ENCODE measurements around the gene WNT3A. TPM values are rescaled to one million over a fixed set of nuclear protein-coding genes. Genes with fewer than 3 reads are reported as not detected.

WNT3A gene
- total RNA-seq, 1 experiment from 2014 or later, result 0.24 TPM

- Histone ChIP-seq H3K4me2 (peak overlapping the region; percentile 22; the same call in 1 of the 2 replicates), H3K27me3 (ENCODE audit: insufficient read depth, low read depth) (peaks cover 7% of the 10 kb centered on the region; the same call in 1 of the 2 replicates), H3K36me3 (ENCODE audit: low read depth) (no peaks in the 10 kb centered on the region), H3F3A (ENCODE audit: insufficient read depth, low read depth) (no peaks in the 10 kb centered on the region), H3K9me3 (ENCODE audit: insufficient read depth, low read depth) (no peaks in the 10 kb centered on the region), H3K27ac (no peak overlapping the region), H3K9me2 (ENCODE audit: insufficient read depth) (no peaks in the 10 kb centered on the region), H3K4me3 (no peak overlapping the region), H3K4me1 (replicated peaks; ENCODE audit: insufficient read depth) (peaks cover 9% of the 10 kb centered on the region; the same call in 1 of the 2 replicates), H4K20me1 (ENCODE audit: insufficient read depth) (no peaks in the 10 kb centered on the region), H3K79me2 (ENCODE audit: low read depth) (no peaks in the 10 kb centered on the region), H2AFZ (no peak overlapping the region)
- ChIA-PET POLR2A (ENCODE audit: unreplicated experiment) (no interaction called here), CTCF (interaction anchor here (0.6 kb wide), 1 partner anchor 157 kb away, joined by 7 read pairs; no protein-coding TSS in a partner anchor)
- BruUV-seq (replicated peaks), result no TSS peak
- no peak for TF ChIP-seq EZH2 (IDR thresholded peaks at IDR 0.05; ENCODE audit: low read depth)
- TF ChIP-seq, protein P1, sequence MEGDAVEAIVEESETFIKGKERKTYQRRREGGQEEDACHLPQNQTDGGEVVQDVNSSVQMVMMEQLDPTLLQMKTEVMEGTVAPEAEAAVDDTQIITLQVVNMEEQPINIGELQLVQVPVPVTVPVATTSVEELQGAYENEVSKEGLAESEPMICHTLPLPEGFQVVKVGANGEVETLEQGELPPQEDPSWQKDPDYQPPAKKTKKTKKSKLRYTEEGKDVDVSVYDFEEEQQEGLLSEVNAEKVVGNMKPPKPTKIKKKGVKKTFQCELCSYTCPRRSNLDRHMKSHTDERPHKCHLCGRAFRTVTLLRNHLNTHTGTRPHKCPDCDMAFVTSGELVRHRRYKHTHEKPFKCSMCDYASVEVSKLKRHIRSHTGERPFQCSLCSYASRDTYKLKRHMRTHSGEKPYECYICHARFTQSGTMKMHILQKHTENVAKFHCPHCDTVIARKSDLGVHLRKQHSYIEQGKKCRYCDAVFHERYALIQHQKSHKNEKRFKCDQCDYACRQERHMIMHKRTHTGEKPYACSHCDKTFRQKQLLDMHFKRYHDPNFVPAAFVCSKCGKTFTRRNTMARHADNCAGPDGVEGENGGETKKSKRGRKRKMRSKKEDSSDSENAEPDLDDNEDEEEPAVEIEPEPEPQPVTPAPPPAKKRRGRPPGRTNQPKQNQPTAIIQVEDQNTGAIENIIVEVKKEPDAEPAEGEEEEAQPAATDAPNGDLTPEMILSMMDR (conservative IDR thresholded peaks at IDR 0.05), result no peak
- DNase-seq, result peak; percentile 55
- intact Hi-C loops (cut with micrococcal nuclease; ENCODE audit: unreplicated experiment), result no loop called here
Observed at GRCh38 chr1:228015276-228016180, 8.7 kb downstream of the WNT3A start.

GRCh38 chr1:228016181-228016510, 9.3 kb downstream of the WNT3A start:
- no peak for DNase-seq
- Histone ChIP-seq H3K79me2 (ENCODE audit: low read depth) (no peaks in the 10 kb centered on the region), H3K9me3 (ENCODE audit: insufficient read depth, low read depth) (no peaks in the 10 kb centered on the region), H3K36me3 (ENCODE audit: low read depth) (no peaks in the 10 kb centered on the region), H3K4me2 (no peak overlapping the region), H3K9me2 (ENCODE audit: insufficient read depth) (no peaks in the 10 kb centered on the region), H2AFZ (no peak overlapping the region), H3F3A (ENCODE audit: insufficient read depth, low read depth) (no peaks in the 10 kb centered on the region), H3K4me3 (no peak overlapping the region), H3K27me3 (ENCODE audit: insufficient read depth, low read depth) (peaks cover 7% of the 10 kb centered on the region; the same call in 1 of the 2 replicates), H4K20me1 (ENCODE audit: insufficient read depth) (no peaks in the 10 kb centered on the region), H3K27ac (no peak overlapping the region), H3K4me1 (replicated peaks; ENCODE audit: insufficient read depth) (peaks cover 9% of the 10 kb centered on the region; the same call in 1 of the 2 replicates)
- CTCF ChIA-PET, result interaction anchor here (0.6 kb wide), 1 partner anchor 156 kb away, joined by 7 read pairs; no protein-coding TSS in a partner anchor
- intact Hi-C loops (cut with micrococcal nuclease; ENCODE audit: unreplicated experiment), result no loop called here
- POLR2A ChIA-PET (ENCODE audit: unreplicated experiment), result no interaction called here
- TF ChIP-seq, protein P1 (conservative IDR thresholded peaks at IDR 0.05), result no peak
- no peak for TF ChIP-seq EZH2 (IDR thresholded peaks at IDR 0.05; ENCODE audit: low read depth)
- BruUV-seq (replicated peaks), result no TSS peak

DNA sequence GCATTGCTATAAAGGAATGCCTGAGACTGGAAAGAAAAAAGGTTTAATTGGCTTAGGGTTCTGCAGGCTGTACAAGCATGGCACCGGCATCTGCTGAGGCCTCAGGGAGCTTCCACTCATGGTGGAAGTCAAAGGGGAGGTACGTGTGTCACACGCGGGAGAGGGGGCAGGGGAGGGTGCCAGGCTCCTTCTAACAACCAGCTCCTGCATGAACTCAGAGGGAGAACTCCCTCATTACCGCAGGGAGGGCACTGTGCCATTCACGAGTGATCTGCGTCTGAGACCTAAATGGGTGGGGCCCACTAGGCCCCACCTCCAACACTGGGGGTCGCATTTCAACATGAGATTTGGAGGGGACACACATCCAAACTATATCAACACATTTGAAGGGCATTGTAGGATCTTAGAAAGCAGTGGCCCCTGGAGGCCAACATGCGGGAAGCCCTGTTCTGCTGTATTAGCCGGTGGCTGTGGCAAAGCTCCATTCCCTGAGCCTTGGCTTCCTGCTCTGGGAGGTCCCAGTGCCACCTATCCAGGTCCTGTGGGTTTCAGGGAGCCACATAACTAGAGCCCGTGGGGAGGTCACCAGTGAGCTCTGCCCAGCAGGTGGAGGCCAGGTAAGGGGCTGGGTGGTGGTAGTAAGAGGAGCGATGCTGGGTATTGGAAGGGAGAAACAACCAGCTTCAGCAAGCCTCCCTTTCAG, 10.0 kb downstream of the WNT3A start:
- BruUV-seq (replicated peaks), result no TSS peak
- TF ChIP-seq EZH2 (IDR thresholded peaks at IDR 0.05; ENCODE audit: low read depth), result no peak
- no peaks in the 10 kb centered on the region for H4K20me1 ChIP-seq (ENCODE audit: insufficient read depth)
- H3F3A ChIP-seq (ENCODE audit: insufficient read depth, low read depth), result no peaks in the 10 kb centered on the region
- ChIA-PET POLR2A (ENCODE audit: unreplicated experiment) (interaction anchor here (0.6 kb wide), 1 partner anchor 27 kb away, joined by 3 read pairs; no protein-coding TSS in a partner anchor), CTCF (no interaction called here)
- DNase-seq, result no peak
- no peak overlapping the region for H3K4me2 ChIP-seq
- no peak overlapping the region for H2AFZ ChIP-seq
- intact Hi-C loops (cut with micrococcal nuclease; ENCODE audit: unreplicated experiment), result no loop called here
- H3K27ac ChIP-seq, result no peak overlapping the region
- no peaks in the 10 kb centered on the region for H3K36me3 ChIP-seq (ENCODE audit: low read depth)
- peaks cover 9% of the 10 kb centered on the region; the same call in 1 of the 2 replicates for H3K4me1 ChIP-seq (replicated peaks; ENCODE audit: insufficient read depth)
- H3K4me3 ChIP-seq, result no peak overlapping the region
- H3K9me2 ChIP-seq (ENCODE audit: insufficient read depth), result no peaks in the 10 kb centered on the region
- H3K9me3 ChIP-seq (ENCODE audit: insufficient read depth, low read depth), result no peaks in the 10 kb centered on the region
- H3K27me3 ChIP-seq (ENCODE audit: insufficient read depth, low read depth), result peaks cover 2% of the 10 kb centered on the region; the same call in 1 of the 2 replicates
- H3K79me2 ChIP-seq (ENCODE audit: low read depth), result no peaks in the 10 kb centered on the region
